WERI-Rb-1 (cell line): ENCODE data around the gene RAB3D.

Experiments
- DNase-seq: peaks from one replicate; pipeline ENCODE4 v3.0.0-alpha.2; 2020
- H3K27ac ChIP-seq: fragments of 250-450 bp; sonication (Bioruptor Pico); 2 replicates; pipeline ENCODE4 v1.5.1; 2020; ENCODE audit warnings: mild to moderate bottlenecking, moderate library complexity
- H3K27me3 ChIP-seq: fragments of 250-450 bp; sonication (Bioruptor Pico); 2 replicates; pipeline ENCODE4 v1.5.1; 2021; ENCODE audit warnings: mild to moderate bottlenecking, low read depth, moderate library complexity; ENCODE audit not compliant: insufficient read depth, severe bottlenecking
- H3K36me3 ChIP-seq: fragments of 250-450 bp; sonication (Bioruptor Pico); 2 replicates; pipeline ENCODE4 v1.5.1; 2020; ENCODE audit warnings: mild to moderate bottlenecking, moderate library complexity
- H3K4me3 ChIP-seq: 2 replicates; pipeline ENCODE4 v1.5.1; 2011; ENCODE audit warnings: low read depth, mild to moderate bottlenecking, control low read depth, low read length
- H3K9me3 ChIP-seq: fragments of 250-450 bp; sonication (Bioruptor Pico); 2 replicates; pipeline ENCODE4 v1.5.1; 2021; ENCODE audit warnings: mild to moderate bottlenecking, moderate library complexity; ENCODE audit not compliant: severe bottlenecking
- TF ChIP-seq, protein P1 (sequence below): IDR thresholded peaks from 2 replicates; pipeline ENCODE4 v1.5.1; 2011; ENCODE audit warnings: low read depth, mild to moderate bottlenecking, control low read depth, inconsistent platforms, low read length

Gene RAB3D

GRCh38 chr19:11306337-11306736, 33.1 kb downstream of the RAB3D start:
- Histone ChIP-seq H3K27ac (no peak overlapping the region), H3K27me3 (no peaks in the 10 kb centered on the region)

DNA sequence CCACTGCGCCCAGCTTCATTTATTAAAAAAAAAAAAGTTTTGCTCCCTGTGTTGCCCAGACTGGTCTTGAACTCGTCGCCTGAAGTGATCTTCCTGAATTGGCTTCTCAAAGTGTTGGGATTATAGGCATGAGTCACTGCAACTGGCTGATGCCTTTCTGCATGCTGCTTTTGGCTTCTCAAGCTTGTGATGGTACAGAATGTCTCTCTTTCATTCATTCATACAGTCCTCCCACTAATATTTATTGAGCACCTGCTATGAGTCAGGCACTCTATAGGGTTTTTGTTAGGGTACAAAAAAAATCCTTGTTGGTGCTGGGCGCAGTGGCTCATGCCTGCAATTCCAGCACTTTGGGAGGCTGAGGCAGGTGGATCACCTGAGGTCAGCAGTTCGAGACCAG, 34.5 kb downstream of the RAB3D start:
- TF ChIP-seq, protein P1, sequence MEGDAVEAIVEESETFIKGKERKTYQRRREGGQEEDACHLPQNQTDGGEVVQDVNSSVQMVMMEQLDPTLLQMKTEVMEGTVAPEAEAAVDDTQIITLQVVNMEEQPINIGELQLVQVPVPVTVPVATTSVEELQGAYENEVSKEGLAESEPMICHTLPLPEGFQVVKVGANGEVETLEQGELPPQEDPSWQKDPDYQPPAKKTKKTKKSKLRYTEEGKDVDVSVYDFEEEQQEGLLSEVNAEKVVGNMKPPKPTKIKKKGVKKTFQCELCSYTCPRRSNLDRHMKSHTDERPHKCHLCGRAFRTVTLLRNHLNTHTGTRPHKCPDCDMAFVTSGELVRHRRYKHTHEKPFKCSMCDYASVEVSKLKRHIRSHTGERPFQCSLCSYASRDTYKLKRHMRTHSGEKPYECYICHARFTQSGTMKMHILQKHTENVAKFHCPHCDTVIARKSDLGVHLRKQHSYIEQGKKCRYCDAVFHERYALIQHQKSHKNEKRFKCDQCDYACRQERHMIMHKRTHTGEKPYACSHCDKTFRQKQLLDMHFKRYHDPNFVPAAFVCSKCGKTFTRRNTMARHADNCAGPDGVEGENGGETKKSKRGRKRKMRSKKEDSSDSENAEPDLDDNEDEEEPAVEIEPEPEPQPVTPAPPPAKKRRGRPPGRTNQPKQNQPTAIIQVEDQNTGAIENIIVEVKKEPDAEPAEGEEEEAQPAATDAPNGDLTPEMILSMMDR: no peak
- no peak for DNase-seq
- H3K36me3 ChIP-seq: no peaks in the 10 kb centered on the region
- H3K9me3 ChIP-seq: peaks cover 4% of the 10 kb centered on the region
- H3K27ac ChIP-seq: no peak overlapping the region
- no peak overlapping the region for H3K4me3 ChIP-seq
- no peaks in the 10 kb centered on the region for H3K27me3 ChIP-seq

More at GRCh38 chr19:11306337-11306736, 33.1 kb downstream of the RAB3D start:
- no peak for DNase-seq
- no peak overlapping the region for H3K4me3 ChIP-seq
- H3K9me3 ChIP-seq: peaks cover 4% of the 10 kb centered on the region
- TF ChIP-seq, protein P1: no peak
- H3K36me3 ChIP-seq: no peaks in the 10 kb centered on the region

- H3K36me3 ChIP-seq: no peaks in the 10 kb centered on the region
- no peaks in the 10 kb centered on the region for H3K27me3 ChIP-seq
- H3K4me3 ChIP-seq: no peak overlapping the region
- peaks cover 4% of the 10 kb centered on the region for H3K9me3 ChIP-seq
- no peak for DNase-seq
- TF ChIP-seq, protein P1: no peak
- H3K27ac ChIP-seq: no peak overlapping the region
These were observed 38.7 kb downstream of the RAB3D start for GRCh38 chr19:11300811-11301120.

- TF ChIP-seq, protein P1: no peak
- no peak for DNase-seq
- peaks cover 4% of the 10 kb centered on the region for H3K9me3 ChIP-seq
- H3K27me3 ChIP-seq: no peaks in the 10 kb centered on the region
- H3K27ac ChIP-seq: no peak overlapping the region
- no peaks in the 10 kb centered on the region for H3K36me3 ChIP-seq
- no peak overlapping the region for H3K4me3 ChIP-seq
These were observed 39.3 kb downstream of the RAB3D start for GRCh38 chr19:11299946-11300810.

GRCh38 chr19:11296264-11296663, 43.2 kb downstream of the RAB3D start:
- Histone ChIP-seq H3K36me3 (no peaks in the 10 kb centered on the region), H3K9me3 (peaks cover 4% of the 10 kb centered on the region), H3K27me3 (no peaks in the 10 kb centered on the region), H3K27ac (no peak overlapping the region), H3K4me3 (no peak overlapping the region)
- DNase-seq: no peak
- TF ChIP-seq, protein P1: no peak

- no peak within 1 kb of the TSS for H3K4me3 ChIP-seq
- TF ChIP-seq, protein P1: peak; percentile 23; the same call in 1 of the 2 replicates
- peaks cover under 1% of the 10 kb centered on the region for H3K9me3 ChIP-seq
- H3K27me3 ChIP-seq: no peaks in the 10 kb centered on the region
- DNase-seq: no peak
- H3K36me3 ChIP-seq: no peaks in the 10 kb centered on the region
- H3K27ac ChIP-seq: no peak within 1 kb of the TSS
These were observed 43.7 kb downstream of the RAB3D start, which contains the start of gene TSPAN16 for GRCh38 chr19:11295665-11296245. TSPAN16 (plus strand) TSS chr19:11296160; CDS start chr19:11296298, 138 bp downstream.
